HEK293T (cell line): Measurements from ENCODE around the gene RAET1L.

ENCODE experiments used
- BHLHE40 ChIP-seq: fragments of 450-650 bp; IDR thresholded peaks from 2 replicates; pipeline ENCODE4 v1.6.1; 2016; ENCODE audit warnings: mild to moderate bottlenecking, moderate library complexity, borderline replicate concordance
- ELF4 ChIP-seq: fragments of 450-650 bp; IDR thresholded peaks from 2 replicates; pipeline ENCODE4 v1.6.1; 2017; ENCODE audit warnings: antibody characterized with exemption
- FOXK2 ChIP-seq: fragments of 450-650 bp; IDR thresholded peaks from 2 replicates; pipeline ENCODE4 v1.6.1; 2016; ENCODE audit warnings: mild to moderate bottlenecking
- PKNOX1 ChIP-seq: fragments of 450-650 bp; IDR thresholded peaks from 2 replicates; pipeline ENCODE4 v1.6.1; 2016
- SP1 ChIP-seq: fragments of 450-650 bp; IDR thresholded peaks from 2 replicates; pipeline ENCODE4 v1.6.1; 2017
- TARDBP ChIP-seq: fragments of 450-650 bp; IDR thresholded peaks from 2 replicates; pipeline ENCODE4 v1.6.1; 2016
- ZNF384 ChIP-seq: fragments of 450-650 bp; IDR thresholded peaks from 2 replicates; pipeline ENCODE4 v1.6.1; 2016

GRCh38 chr6:150006961-150007464, 18.3 kb downstream of the RAET1L start:
- TF ChIP-seq SP1 (no peak), BHLHE40 (no peak), TARDBP (no peak), ELF4 (no peak), ZNF384 (no peak), FOXK2 (no peak), PKNOX1 (no peak)
